GM12801 (cell line): ENCODE measurements around the gene DENND1A.

Experiments used
- CTCF ChIP-seq: IDR thresholded peaks from one replicate; pipeline ENCODE4 v1.5.1; 2011; ENCODE audit warnings: control low read depth; ENCODE audit not compliant: insufficient read length; ENCODE audit errors: extremely low read depth

The DENND1A gene

GRCh38 chr9:123679330-123679987 lies 250.5 kb downstream of the DENND1A start:
- no peak for TF ChIP-seq CTCF

- no peak for TF ChIP-seq CTCF
Observed at GRCh38 chr9:123678878-123679329, 251.0 kb downstream of the DENND1A start.

GRCh38 chr9:123678038-123678877 lies 251.7 kb downstream of the DENND1A start:
- no peak for TF ChIP-seq CTCF

- no peak for TF ChIP-seq CTCF
Observed at GRCh38 chr9:123676869-123677268, 253.1 kb downstream of the DENND1A start.

- no peak for TF ChIP-seq CTCF
Observed at GRCh38 chr9:123669346-123669745, 260.6 kb downstream of the DENND1A start.

GRCh38 chr9:123663529-123663928 lies 266.4 kb downstream of the DENND1A start:
- no peak for TF ChIP-seq CTCF

GRCh38 chr9:123662057-123662776 lies 267.7 kb downstream of the DENND1A start:
- TF ChIP-seq CTCF, result no peak
